Measurements from ENCODE around the gene UGT1A7. TPM values are rescaled to one million over a fixed set of nuclear protein-coding genes. Genes with fewer than 3 reads are reported as not detected.
A peak's percentile ranks its signal among the peaks of the same experiment; 100 is the strongest.

Gene UGT1A7
- total and polyA plus RNA-seq, 9 of the 15 experiments (the other 6 are each of a cell fraction or from before 2014, with no cell fraction given), result not detected

DNA sequence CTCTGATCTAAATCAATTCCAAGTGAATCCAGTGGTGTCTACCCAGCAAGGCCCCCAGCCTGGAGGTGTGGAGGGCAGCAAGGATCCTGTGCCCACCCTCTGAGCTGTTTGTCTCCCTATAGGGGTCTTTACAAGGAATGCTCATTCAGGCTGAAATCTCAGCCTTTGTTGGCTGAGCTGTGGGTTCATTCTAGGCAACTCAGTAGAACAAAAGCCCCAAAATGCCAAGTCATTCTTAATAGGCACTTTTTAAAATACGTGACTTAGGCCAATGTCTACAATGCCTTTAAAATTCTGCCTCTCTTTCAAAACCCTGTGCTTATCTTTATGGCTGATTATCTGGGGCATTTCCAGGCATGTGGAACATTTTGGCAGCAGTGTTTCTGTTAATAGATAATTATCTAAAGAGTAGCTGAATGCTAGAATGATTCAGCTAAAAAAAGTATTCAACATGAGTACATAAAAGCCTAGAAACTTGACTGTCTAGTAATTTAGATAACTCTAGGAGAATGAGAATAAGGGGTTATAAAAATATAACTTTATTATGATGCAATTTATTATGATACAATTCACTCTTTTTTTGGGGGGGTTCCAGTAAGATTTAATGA lies 18.4 kb downstream of the UGT1A7 start (continued):
- TF ChIP-seq ELF2 (CRISPR knock-in tag; IDR thresholded peaks at IDR 0.05) (no peak), NBN (IDR thresholded peaks at IDR 0.05; ENCODE audit: low read depth) (no peak), MTF1 (CRISPR knock-in tag; IDR thresholded peaks at IDR 0.05; ENCODE audit: borderline replicate concordance) (no peak), ATF7 (IDR thresholded peaks at IDR 0.05) (no peak), NFE2L1 (tag; IDR thresholded peaks at IDR 0.05; ENCODE audit: borderline replicate concordance, low read depth) (peak; percentile 88), NFYB (IDR thresholded peaks at IDR 0.05; ENCODE audit: extremely low read depth, insufficient read length) (no peak), CEBPB (tag; IDR thresholded peaks at IDR 0.05) (peak; percentile 67; the same call in 1 of the 2 replicates), EGR1 (conservative IDR thresholded peaks at IDR 0.05) (no peak), ZNF76 (CRISPR knock-in tag; IDR thresholded peaks at IDR 0.05; ENCODE audit: borderline replicate concordance) (no peak), ZNF766 (CRISPR knock-in tag; conservative IDR thresholded peaks at IDR 0.05) (0 out of 2 replicates have a peak, but pooled peaks have one; percentile 51), DNMT1 (IDR thresholded peaks at IDR 0.05) (no peak), ASH1L (IDR thresholded peaks at IDR 0.05; ENCODE audit: borderline replicate concordance, low read depth, partially characterized antibody) (no peak), MTA2 (IDR thresholded peaks at IDR 0.05; ENCODE audit: low read depth) (0 out of 2 replicates have a peak, but pooled peaks have one; percentile 30), PRPF4 (IDR thresholded peaks at IDR 0.05; ENCODE audit: insufficient read depth, low read depth, low read length, poor library complexity, severe bottlenecking) (no peak), MCM3 (IDR thresholded peaks at IDR 0.05) (no peak), SP2 (IDR thresholded peaks at IDR 0.05; ENCODE audit: extremely low read depth, low read depth, low read length, poor library complexity, severe bottlenecking) (no peak), MXI1 (IDR thresholded peaks at IDR 0.05; ENCODE audit: low read depth, low read length) (no peak), ADNP (tag; IDR thresholded peaks at IDR 0.05) (no peak), NR2F6 (CRISPR knock-in tag; IDR thresholded peaks at IDR 0.05) (no peak), SRF (CRISPR knock-in tag; IDR thresholded peaks at IDR 0.05) (no peak)
- TF ChIP-seq, protein P1, sequence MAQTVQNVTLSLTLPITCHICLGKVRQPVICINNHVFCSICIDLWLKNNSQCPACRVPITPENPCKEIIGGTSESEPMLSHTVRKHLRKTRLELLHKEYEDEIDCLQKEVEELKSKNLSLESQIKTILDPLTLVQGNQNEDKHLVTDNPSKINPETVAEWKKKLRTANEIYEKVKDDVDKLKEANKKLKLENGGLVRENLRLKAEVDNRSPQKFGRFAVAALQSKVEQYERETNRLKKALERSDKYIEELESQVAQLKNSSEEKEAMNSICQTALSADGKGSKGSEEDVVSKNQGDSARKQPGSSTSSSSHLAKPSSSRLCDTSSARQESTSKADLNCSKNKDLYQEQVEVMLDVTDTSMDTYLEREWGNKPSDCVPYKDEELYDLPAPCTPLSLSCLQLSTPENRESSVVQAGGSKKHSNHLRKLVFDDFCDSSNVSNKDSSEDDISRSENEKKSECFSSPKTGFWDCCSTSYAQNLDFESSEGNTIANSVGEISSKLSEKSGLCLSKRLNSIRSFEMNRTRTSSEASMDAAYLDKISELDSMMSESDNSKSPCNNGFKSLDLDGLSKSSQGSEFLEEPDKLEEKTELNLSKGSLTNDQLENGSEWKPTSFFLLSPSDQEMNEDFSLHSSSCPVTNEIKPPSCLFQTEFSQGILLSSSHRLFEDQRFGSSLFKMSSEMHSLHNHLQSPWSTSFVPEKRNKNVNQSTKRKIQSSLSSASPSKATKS (CRISPR knock-in tag; IDR thresholded peaks at IDR 0.05), result no peak
- TF ChIP-seq, protein P2, sequence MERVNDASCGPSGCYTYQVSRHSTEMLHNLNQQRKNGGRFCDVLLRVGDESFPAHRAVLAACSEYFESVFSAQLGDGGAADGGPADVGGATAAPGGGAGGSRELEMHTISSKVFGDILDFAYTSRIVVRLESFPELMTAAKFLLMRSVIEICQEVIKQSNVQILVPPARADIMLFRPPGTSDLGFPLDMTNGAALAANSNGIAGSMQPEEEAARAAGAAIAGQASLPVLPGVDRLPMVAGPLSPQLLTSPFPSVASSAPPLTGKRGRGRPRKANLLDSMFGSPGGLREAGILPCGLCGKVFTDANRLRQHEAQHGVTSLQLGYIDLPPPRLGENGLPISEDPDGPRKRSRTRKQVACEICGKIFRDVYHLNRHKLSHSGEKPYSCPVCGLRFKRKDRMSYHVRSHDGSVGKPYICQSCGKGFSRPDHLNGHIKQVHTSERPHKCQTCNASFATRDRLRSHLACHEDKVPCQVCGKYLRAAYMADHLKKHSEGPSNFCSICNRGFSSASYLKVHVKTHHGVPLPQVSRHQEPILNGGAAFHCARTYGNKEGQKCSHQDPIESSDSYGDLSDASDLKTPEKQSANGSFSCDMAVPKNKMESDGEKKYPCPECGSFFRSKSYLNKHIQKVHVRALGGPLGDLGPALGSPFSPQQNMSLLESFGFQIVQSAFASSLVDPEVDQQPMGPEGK (CRISPR knock-in tag; IDR thresholded peaks at IDR 0.05; ENCODE audit: borderline replicate concordance), result no peak
- TF ChIP-seq, protein P3, sequence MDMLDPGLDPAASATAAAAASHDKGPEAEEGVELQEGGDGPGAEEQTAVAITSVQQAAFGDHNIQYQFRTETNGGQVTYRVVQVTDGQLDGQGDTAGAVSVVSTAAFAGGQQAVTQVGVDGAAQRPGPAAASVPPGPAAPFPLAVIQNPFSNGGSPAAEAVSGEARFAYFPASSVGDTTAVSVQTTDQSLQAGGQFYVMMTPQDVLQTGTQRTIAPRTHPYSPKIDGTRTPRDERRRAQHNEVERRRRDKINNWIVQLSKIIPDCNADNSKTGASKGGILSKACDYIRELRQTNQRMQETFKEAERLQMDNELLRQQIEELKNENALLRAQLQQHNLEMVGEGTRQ (CRISPR knock-in tag; IDR thresholded peaks at IDR 0.05), result no peak
- TF ChIP-seq, protein P4, sequence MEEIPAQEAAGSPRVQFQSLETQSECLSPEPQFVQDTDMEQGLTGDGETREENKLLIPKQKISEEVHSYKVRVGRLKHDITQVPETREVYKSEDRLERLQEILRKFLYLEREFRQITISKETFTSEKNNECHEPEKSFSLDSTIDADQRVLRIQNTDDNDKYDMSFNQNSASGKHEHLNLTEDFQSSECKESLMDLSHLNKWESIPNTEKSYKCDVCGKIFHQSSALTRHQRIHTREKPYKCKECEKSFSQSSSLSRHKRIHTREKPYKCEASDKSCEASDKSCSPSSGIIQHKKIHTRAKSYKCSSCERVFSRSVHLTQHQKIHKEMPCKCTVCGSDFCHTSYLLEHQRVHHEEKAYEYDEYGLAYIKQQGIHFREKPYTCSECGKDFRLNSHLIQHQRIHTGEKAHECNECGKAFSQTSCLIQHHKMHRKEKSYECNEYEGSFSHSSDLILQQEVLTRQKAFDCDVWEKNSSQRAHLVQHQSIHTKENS (CRISPR knock-in tag; IDR thresholded peaks at IDR 0.05), result no peak
